IPS-NIHi7 (cell line): ENCODE data around the gene AS3MT.
A peak's percentile ranks its signal among the peaks of the same experiment; 100 is the strongest.
"Not testable (repeated sequence)": the region's sequence is repeated elsewhere in the genome, so short reads cannot be mapped to it uniquely, and the experiment has no call there.

Experiments used
- DNase-seq: peaks from one replicate; pipeline ENCODE4 v3.0.0; 2012; ENCODE audit warnings: mixed read lengths; ENCODE audit errors: extremely low spot score

AS3MT gene

GRCh38 chr10:102869258-102870198 is at the start of gene AS3MT:
AS3MT (plus strand) TSS chr10:102869470; CDS start chr10:102869593, 123 bp downstream.
- DNase-seq: peak; percentile 93

- DNase-seq: not testable (repeated sequence)
Measured at GRCh38 chr10:102820008-102820407, 49.3 kb upstream of the AS3MT start.

GRCh38 chr10:102822222-102822621 is 47.0 kb upstream of the AS3MT start:
- no peak for DNase-seq

- DNase-seq: no peak
Measured at GRCh38 chr10:102824664-102825063, 44.6 kb upstream of the AS3MT start.

- no peak for DNase-seq
Measured at GRCh38 chr10:102826148-102826796, 43.0 kb upstream of the AS3MT start.

GRCh38 chr10:102827597-102827975 is 41.7 kb upstream of the AS3MT start:
- no peak for DNase-seq

GRCh38 chr10:102831322-102832071 is 37.8 kb upstream of the AS3MT start:
- DNase-seq: peak; percentile 11

- DNase-seq: peak; percentile 6
Measured at GRCh38 chr10:102832248-102832647, 37.0 kb upstream of the AS3MT start.

- peak; percentile 3 for DNase-seq
Measured at GRCh38 chr10:102832987-102833386, 36.3 kb upstream of the AS3MT start.

GRCh38 chr10:102834143-102834542 is 35.1 kb upstream of the AS3MT start:
- DNase-seq: peak; percentile 8

GRCh38 chr10:102835007-102835482 is 34.2 kb upstream of the AS3MT start:
- DNase-seq: peak; percentile 95

GRCh38 chr10:102837230-102837721 is 32.0 kb upstream of the AS3MT start, which contains the start of gene CYP17A1:
CYP17A1 (minus strand) TSS chr10:102837413; CDS start chr10:102837361, 52 bp downstream.
- DNase-seq: no peak

- not testable (repeated sequence) for DNase-seq
Measured at GRCh38 chr10:102838276-102838927, 30.9 kb upstream of the AS3MT start.

GRCh38 chr10:102841827-102842345 is 27.4 kb upstream of the AS3MT start:
- DNase-seq: no peak

- DNase-seq: not testable (repeated sequence)
Measured at GRCh38 chr10:102843139-102843538, 26.1 kb upstream of the AS3MT start.

- DNase-seq: not testable (repeated sequence)
Measured at GRCh38 chr10:102844190-102844776, 25.0 kb upstream of the AS3MT start.

GRCh38 chr10:102845352-102845902 is 23.8 kb upstream of the AS3MT start:
- no peak for DNase-seq

GRCh38 chr10:102850025-102850518 is 19.2 kb upstream of the AS3MT start:
- DNase-seq: no peak

GRCh38 chr10:102853237-102853636 is 16.0 kb upstream of the AS3MT start:
- DNase-seq: not testable (repeated sequence)
